SK-N-SH (cell line): Measurements from ENCODE around the gene TRAK1. TPM values are rescaled to one million over a fixed set of nuclear protein-coding genes. Genes with fewer than 3 reads are reported as not detected.

Experiments
- CTCF ChIA-PET: fragments of 300-600, 350-600 bp; formaldehyde crosslinking; extraction: SDS; loops from one replicate; lab custom pipeline; 2021; lab: Yijun Ruan, JAX
- POLR2A ChIA-PET: fragments of 350-600 bp; sonication (Branson Sonifier 250); formaldehyde crosslinking; extraction: SDS; loops from one replicate; lab custom pipeline; 2020; ENCODE audit warnings: antibody characterized with exemption, inconsistent platforms; lab: Yijun Ruan, JAX
- DNase-seq: peaks from one replicate; pipeline ENCODE4 v3.0.0; 2012
- H2AFZ ChIP-seq: fragments of 200-600 bp; sonication (generic); 2 replicates; pipeline ENCODE4 v1.8.1; 2016; ENCODE audit warnings: antibody characterized with exemption, mild to moderate bottlenecking, low read depth
- H3F3A ChIP-seq: fragments of 200-600 bp; sonication (generic); replicated peaks from 2 replicates; pipeline ENCODE3; 2016; ENCODE audit warnings: antibody characterized with exemption, mild to moderate bottlenecking; ENCODE audit not compliant: insufficient read depth
- H3K27ac ChIP-seq, 2 experiments: fragments of 200-500 bp in 1 of 2; fragments of 200-600 bp in 1 of 2; sonication (Bioruptor generic) in 1 of 2; sonication (generic), shearing (Covaris generic) in 1 of 2; 2 replicates each; pipeline versions ENCODE4 v1.5.1 to v1.6.1; 2014 to 2016; ENCODE audit warnings: low read depth in 2 of 2, inconsistent platforms in 1 of 2, low read length in 1 of 2, mild to moderate bottlenecking in 1 of 2, mixed read lengths in 1 of 2
- H3K27me3 ChIP-seq: fragments of 200-600 bp; sonication (generic), shearing (Covaris generic); 2 replicates; pipeline ENCODE4 v1.6.1; 2016; ENCODE audit warnings: mixed run types; ENCODE audit not compliant: insufficient read depth
- H3K36me3 ChIP-seq, 2 experiments: fragments of 200-500 bp in 1 of 2; fragments of 200-600 bp in 1 of 2; sonication (Bioruptor generic) in 1 of 2; sonication (generic) in 1 of 2; replicated peaks in 1 of 2; 2 replicates each; pipeline versions ENCODE3 to v1.5.1; 2014 to 2016; ENCODE audit warnings: low read length in 1 of 2, mild to moderate bottlenecking in 1 of 2; ENCODE audit not compliant: insufficient read depth in 2 of 2, control insufficient read depth in 1 of 2
- H3K4me1 ChIP-seq, 2 experiments: fragments of 200-500 bp in 1 of 2; fragments of 200-600 bp in 1 of 2; sonication (Bioruptor generic) in 1 of 2; sonication (generic), shearing (Covaris generic) in 1 of 2; 2 replicates each; pipeline versions ENCODE4 v1.5.1 to v1.6.1; 2014 to 2016; ENCODE audit warnings: low read depth in 1 of 2, low read length in 1 of 2, mixed run types in 1 of 2; ENCODE audit not compliant: insufficient read depth in 2 of 2, control insufficient read depth in 1 of 2
- H3K4me2 ChIP-seq: fragments of 200-600 bp; sonication (generic), shearing (Covaris generic); 2 replicates; pipeline ENCODE4 v1.6.1; 2017; ENCODE audit warnings: mixed run types
- H3K4me3 ChIP-seq, 2 experiments: fragments of 200-500 bp in 1 of 2; fragments of 200-600 bp in 1 of 2; sonication (Bioruptor generic) in 1 of 2; sonication (generic), shearing (Covaris generic) in 1 of 2; 2 replicates each; pipeline versions ENCODE4 v1.5.1 to v1.8.1; 2014 to 2016; ENCODE audit warnings: low read depth in 2 of 2, inconsistent platforms in 1 of 2, low read length in 1 of 2, mild to moderate bottlenecking in 1 of 2, mixed read lengths in 1 of 2, moderate library complexity in 1 of 2
- H3K79me2 ChIP-seq: fragments of 200-600 bp; sonication (generic); 2 replicates; pipeline ENCODE4 v1.8.1; 2017; ENCODE audit warnings: mild to moderate bottlenecking; ENCODE audit not compliant: insufficient read depth
- H3K9ac ChIP-seq: fragments of 200-600 bp; sonication (generic); 2 replicates; pipeline ENCODE4 v1.6.1; 2017; ENCODE audit warnings: mixed run types
- H3K9me2 ChIP-seq: fragments of 200-600 bp; sonication (generic); 2 replicates; pipeline ENCODE4 v1.6.1; 2017; ENCODE audit warnings: mixed run types
- H3K9me3 ChIP-seq: fragments of 200-600 bp; sonication (generic); 2 replicates; pipeline ENCODE4 v1.6.1; 2017; ENCODE audit warnings: mixed run types, mild to moderate bottlenecking, moderate library complexity
- H4K20me1 ChIP-seq: fragments of 200-600 bp; sonication (generic); 2 replicates; pipeline ENCODE4 v1.6.1; 2017; ENCODE audit warnings: mild to moderate bottlenecking, mixed run types; ENCODE audit not compliant: insufficient read depth
- CTCF ChIP-seq: fragments of 200-600 bp; sonication (generic); IDR thresholded peaks from 2 replicates; pipeline ENCODE4 v1.6.1; 2017; ENCODE audit warnings: antibody characterized with exemption, mild to moderate bottlenecking, moderate library complexity
- EP300 ChIP-seq, 2 experiments: IDR thresholded peaks; 2 replicates each; pipeline versions ENCODE4 v1.4.0 to v1.6.1; 2012; ENCODE audit warnings: borderline replicate concordance in 1 of 2, low read depth in 1 of 2, low read length in 1 of 2
- FOXJ3 ChIP-seq: sonication (generic); formaldehyde crosslinking; IDR thresholded peaks from 2 replicates; pipeline ENCODE4 v1.5.1; 2020; ENCODE audit warnings: mild to moderate bottlenecking, missing genetic modification reagents
- MXI1 ChIP-seq: IDR thresholded peaks from 2 replicates; pipeline ENCODE4 v1.6.1; 2012; ENCODE audit warnings: mild to moderate bottlenecking, low read depth, low read length, improper control_type of control experiment
- POLR2AphosphoS5 ChIP-seq: IDR thresholded peaks from 2 replicates; pipeline ENCODE4 v1.6.1; 2012; ENCODE audit warnings: low read depth, low read length
- SIN3A ChIP-seq: IDR thresholded peaks from 2 replicates; pipeline ENCODE4 v1.6.1; 2012; ENCODE audit warnings: low read depth, mild to moderate bottlenecking, low read length, moderate library complexity, borderline replicate concordance
- TCF12 ChIP-seq: IDR thresholded peaks from 2 replicates; pipeline ENCODE4 v1.4.0; 2012
- ZBTB33 ChIP-seq: IDR thresholded peaks from 2 replicates; pipeline ENCODE4 v1.4.0; 2012; ENCODE audit warnings: low read depth, borderline replicate concordance
- WGBS: methylation state at CpG from one replicate; pipeline ENCODE4 v1.1.6; 2017; ENCODE audit warnings: low lambda C conversion rate; 5-methylcytosine and 5-hydroxymethylcytosine counted together
- polyA plus RNA-seq, 3 experiments: library from polyadenylated mRNA; depleted of rRNA; stranded (reverse); fragments of >200 nt; gene quantifications; 2 replicates each; pipeline ENCODE4 v1.2.3, GENCODE V29; 2012
- TF ChIP-seq, protein P1 (sequence below): IDR thresholded peaks from 2 replicates; pipeline ENCODE4 v1.6.1; 2012; ENCODE audit warnings: mild to moderate bottlenecking, low read depth, low read length, moderate library complexity
- TF ChIP-seq, protein P2 (sequence below): IDR thresholded peaks from 2 replicates; pipeline ENCODE4 v1.4.0; 2012; ENCODE audit warnings: low read depth, borderline replicate concordance
- TF ChIP-seq, protein P3 (sequence below): IDR thresholded peaks from 2 replicates; pipeline ENCODE4; 2012

The TRAK1 gene
- polyA plus RNA-seq, 1 of the 3 experiments (the other 2 are of a cell fraction), result 12.5 TPM

DNA sequence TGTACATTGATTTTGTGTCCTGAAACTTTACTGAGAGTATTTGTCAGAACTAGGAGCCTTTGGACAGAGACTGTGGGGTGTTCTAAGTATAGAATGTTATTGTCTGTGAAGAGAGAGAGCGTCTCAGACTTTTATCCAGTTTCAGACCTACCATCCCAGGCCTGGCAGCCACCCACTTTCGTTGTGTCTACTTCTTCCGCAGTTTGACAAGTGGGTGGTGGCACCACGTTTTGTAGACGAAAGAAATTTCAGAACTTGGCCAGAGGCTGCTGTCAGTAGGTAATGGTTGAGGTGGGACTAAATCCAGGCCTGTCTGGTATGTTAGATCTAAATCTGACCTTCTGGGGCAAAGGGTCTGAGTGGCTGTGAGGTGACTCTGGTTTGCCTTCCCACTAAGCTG is 13.4 kb upstream of the TRAK1 start:
- no peak overlapping the region for H3K4me3 ChIP-seq
- no peaks in the 10 kb centered on the region for H3K27me3 ChIP-seq
- peaks cover 5% of the 10 kb centered on the region for H3F3A ChIP-seq
- no peaks in the 10 kb centered on the region for H3K36me3 ChIP-seq
- no peak overlapping the region for H2AFZ ChIP-seq
- H3K9me2 ChIP-seq, result no peaks in the 10 kb centered on the region
- POLR2A ChIA-PET, result no interaction called here
- no peaks in the 10 kb centered on the region for H3K9me3 ChIP-seq
- CTCF ChIA-PET, result interaction anchor here (1.3 kb wide), 1 partner anchor 63 kb away, joined by 3 read pairs; no protein-coding TSS in a partner anchor
- 95% methylated on average over 5 of the region's 5 CpGs for WGBS
- H3K27ac ChIP-seq, result no peak overlapping the region
- peaks cover 11 to 14% of the 10 kb centered on the region in 2 experiments; a peak in 3 of 4 replicates for H3K4me1 ChIP-seq
- H3K79me2 ChIP-seq, result peaks cover 34% of the 10 kb centered on the region
- no peak overlapping the region for H3K4me2 ChIP-seq
- TF ChIP-seq SIN3A (no peak), CTCF (no peak), ZBTB33 (no peak), EP300 (IDR thresholded peaks at IDR 0.05; ENCODE audit: borderline replicate concordance in 1 of 2, low read depth in 1 of 2, low read length in 1 of 2) (no peak)
- H3K9ac ChIP-seq, result no peak overlapping the region
- no peaks in the 10 kb centered on the region for H4K20me1 ChIP-seq
- DNase-seq, result no peak

GRCh38 chr3:42078677-42079076 is 12.5 kb upstream of the TRAK1 start:
- H2AFZ ChIP-seq, result no peak overlapping the region
- no peak for DNase-seq
- H3K9ac ChIP-seq, result no peak overlapping the region
- POLR2A ChIA-PET, result no interaction called here
- peaks cover 30% of the 10 kb centered on the region for H3K79me2 ChIP-seq
- H3K4me1 ChIP-seq, result peaks cover 2 to 10% of the 10 kb centered on the region in 2 experiments; a peak in 2 of 4 replicates
- no peak overlapping the region for H3K27ac ChIP-seq
- H3F3A ChIP-seq, result no peaks in the 10 kb centered on the region
- 89% methylated on average over 3 of the region's 3 CpGs for WGBS
- no peak overlapping the region for H3K4me3 ChIP-seq
- CTCF ChIA-PET, result interaction anchor here (1.5 kb wide), 1 partner anchor 112 kb away, joined by 5 read pairs; no protein-coding TSS in a partner anchor
- no peaks in the 10 kb centered on the region for H3K27me3 ChIP-seq
- no peaks in the 10 kb centered on the region for H3K36me3 ChIP-seq
- H3K9me2 ChIP-seq, result no peaks in the 10 kb centered on the region
- no peaks in the 10 kb centered on the region for H3K9me3 ChIP-seq
- H4K20me1 ChIP-seq, result no peaks in the 10 kb centered on the region
- H3K4me2 ChIP-seq, result no peak overlapping the region
- TF ChIP-seq, protein P1, sequence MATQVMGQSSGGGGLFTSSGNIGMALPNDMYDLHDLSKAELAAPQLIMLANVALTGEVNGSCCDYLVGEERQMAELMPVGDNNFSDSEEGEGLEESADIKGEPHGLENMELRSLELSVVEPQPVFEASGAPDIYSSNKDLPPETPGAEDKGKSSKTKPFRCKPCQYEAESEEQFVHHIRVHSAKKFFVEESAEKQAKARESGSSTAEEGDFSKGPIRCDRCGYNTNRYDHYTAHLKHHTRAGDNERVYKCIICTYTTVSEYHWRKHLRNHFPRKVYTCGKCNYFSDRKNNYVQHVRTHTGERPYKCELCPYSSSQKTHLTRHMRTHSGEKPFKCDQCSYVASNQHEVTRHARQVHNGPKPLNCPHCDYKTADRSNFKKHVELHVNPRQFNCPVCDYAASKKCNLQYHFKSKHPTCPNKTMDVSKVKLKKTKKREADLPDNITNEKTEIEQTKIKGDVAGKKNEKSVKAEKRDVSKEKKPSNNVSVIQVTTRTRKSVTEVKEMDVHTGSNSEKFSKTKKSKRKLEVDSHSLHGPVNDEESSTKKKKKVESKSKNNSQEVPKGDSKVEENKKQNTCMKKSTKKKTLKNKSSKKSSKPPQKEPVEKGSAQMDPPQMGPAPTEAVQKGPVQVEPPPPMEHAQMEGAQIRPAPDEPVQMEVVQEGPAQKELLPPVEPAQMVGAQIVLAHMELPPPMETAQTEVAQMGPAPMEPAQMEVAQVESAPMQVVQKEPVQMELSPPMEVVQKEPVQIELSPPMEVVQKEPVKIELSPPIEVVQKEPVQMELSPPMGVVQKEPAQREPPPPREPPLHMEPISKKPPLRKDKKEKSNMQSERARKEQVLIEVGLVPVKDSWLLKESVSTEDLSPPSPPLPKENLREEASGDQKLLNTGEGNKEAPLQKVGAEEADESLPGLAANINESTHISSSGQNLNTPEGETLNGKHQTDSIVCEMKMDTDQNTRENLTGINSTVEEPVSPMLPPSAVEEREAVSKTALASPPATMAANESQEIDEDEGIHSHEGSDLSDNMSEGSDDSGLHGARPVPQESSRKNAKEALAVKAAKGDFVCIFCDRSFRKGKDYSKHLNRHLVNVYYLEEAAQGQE, result no peak
- TF ChIP-seq MXI1, result no peak
- TF ChIP-seq FOXJ3 (CRISPR knock-in tag), result no peak
- TF ChIP-seq TCF12, result no peak
- TF ChIP-seq ZBTB33, result no peak
- TF ChIP-seq CTCF, result no peak
- no peak for TF ChIP-seq POLR2AphosphoS5
- TF ChIP-seq, protein P2, sequence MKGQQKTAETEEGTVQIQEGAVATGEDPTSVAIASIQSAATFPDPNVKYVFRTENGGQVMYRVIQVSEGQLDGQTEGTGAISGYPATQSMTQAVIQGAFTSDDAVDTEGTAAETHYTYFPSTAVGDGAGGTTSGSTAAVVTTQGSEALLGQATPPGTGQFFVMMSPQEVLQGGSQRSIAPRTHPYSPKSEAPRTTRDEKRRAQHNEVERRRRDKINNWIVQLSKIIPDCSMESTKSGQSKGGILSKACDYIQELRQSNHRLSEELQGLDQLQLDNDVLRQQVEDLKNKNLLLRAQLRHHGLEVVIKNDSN, result no peak
- TF ChIP-seq, protein P3, sequence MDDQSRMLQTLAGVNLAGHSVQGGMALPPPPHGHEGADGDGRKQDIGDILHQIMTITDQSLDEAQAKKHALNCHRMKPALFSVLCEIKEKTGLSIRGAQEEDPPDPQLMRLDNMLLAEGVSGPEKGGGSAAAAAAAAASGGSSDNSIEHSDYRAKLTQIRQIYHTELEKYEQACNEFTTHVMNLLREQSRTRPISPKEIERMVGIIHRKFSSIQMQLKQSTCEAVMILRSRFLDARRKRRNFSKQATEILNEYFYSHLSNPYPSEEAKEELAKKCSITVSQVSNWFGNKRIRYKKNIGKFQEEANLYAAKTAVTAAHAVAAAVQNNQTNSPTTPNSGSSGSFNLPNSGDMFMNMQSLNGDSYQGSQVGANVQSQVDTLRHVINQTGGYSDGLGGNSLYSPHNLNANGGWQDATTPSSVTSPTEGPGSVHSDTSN, result no peak
